Endothelial cell of umbilical vein (primary cell): ENCODE results near the gene PRMT7. TPM values are rescaled to one million over a fixed set of nuclear protein-coding genes. Genes with fewer than 3 reads are reported as not detected.
A peak's percentile ranks its signal among the peaks of the same experiment; 100 is the strongest.
"Not testable (repeated sequence)": the region's sequence is repeated elsewhere in the genome, so short reads cannot be mapped to it uniquely, and the experiment has no call there.

Experiments used
- BruUV-seq: library from RNA; stranded (reverse); fragments of 400-500 nt; replicated peaks from 2 replicates; lab custom pipeline; 2021; lab: Mats Ljungman, UMichigan
- CTCF ChIA-PET: fragments of 300-600, 350-600 bp; sonication (Branson Sonifier 250); formaldehyde crosslinking; loops from one replicate; lab custom pipeline; 2021; ENCODE audit warnings: antibody characterized with exemption, inconsistent platforms; lab: Charles Lee
- POLR2A ChIA-PET: fragments of 300-600, 350-600 bp; sonication (Branson Sonifier 250); formaldehyde crosslinking; loops from one replicate; lab custom pipeline; 2021; ENCODE audit warnings: antibody characterized with exemption, inconsistent platforms; lab: Charles Lee
- DNase-seq: peaks from one replicate; pipeline ENCODE4 v3.0.0-alpha.2; 2011; ENCODE audit warnings: low read depth, low spot score
- FAIRE-seq: peaks from 2 replicates; lab custom pipeline; 2011; peaks lifted over from hg19 to GRCh38; lab: Jason Lieb, UNC
- H2AFZ ChIP-seq: 2 replicates; pipeline ENCODE4 v1.6.0; 2012; ENCODE audit warnings: low read depth, low read length, control low read depth, inconsistent platforms
- H3K27ac ChIP-seq: 2 replicates; pipeline ENCODE4 v1.5.1; 2011; ENCODE audit warnings: low read depth, mild to moderate bottlenecking, control low read depth, low read length, moderate library complexity; ENCODE audit not compliant: insufficient read depth
- H3K27me3 ChIP-seq, 2 experiments: 2 replicates each; pipeline versions ENCODE4 v1.6.0 to v1.6.1; 2011; ENCODE audit warnings: low read length in 2 of 2, mixed read lengths in 1 of 2; ENCODE audit not compliant: control insufficient read depth in 2 of 2, insufficient read depth in 2 of 2
- H3K36me3 ChIP-seq, 2 experiments: 2 replicates in 1 of 2; 3 replicates in 1 of 2; pipeline ENCODE4 v1.5.1; 2011; ENCODE audit warnings: low read length in 2 of 2, mild to moderate bottlenecking in 1 of 2, moderate library complexity in 1 of 2; ENCODE audit not compliant: control insufficient read depth in 2 of 2, insufficient read depth in 2 of 2; ENCODE audit errors: extremely low read depth in 1 of 2
- H3K4me1 ChIP-seq: 3 replicates; pipeline ENCODE4 v1.5.1; 2011; ENCODE audit warnings: mild to moderate bottlenecking, low read length; ENCODE audit not compliant: control insufficient read depth, insufficient read depth; ENCODE audit errors: extremely low read depth
- H3K4me2 ChIP-seq: 2 replicates; pipeline ENCODE4 v1.6.1; 2011; ENCODE audit warnings: low read length, control low read depth, mixed read lengths; ENCODE audit not compliant: insufficient read depth
- H3K4me3 ChIP-seq, 3 experiments: fragments of 200-600 bp in 1 of 3; sonication (generic), shearing (Covaris generic) in 1 of 3; replicated peaks in 1 of 3; 2 replicates each; pipeline ENCODE4 v1.5.1; 2011 to 2016; ENCODE audit warnings: control low read depth in 3 of 3, low read length in 3 of 3, mild to moderate bottlenecking in 2 of 3, inconsistent platforms in 1 of 3, low read depth in 1 of 3, moderate library complexity in 1 of 3; ENCODE audit not compliant: insufficient read depth in 1 of 3
- H3K79me2 ChIP-seq: 2 replicates; pipeline ENCODE4 v1.6.0; 2012; ENCODE audit warnings: low read length, inconsistent platforms; ENCODE audit not compliant: control insufficient read depth, insufficient read depth
- H3K9ac ChIP-seq: replicated peaks from 2 replicates; pipeline ENCODE3; 2011; ENCODE audit warnings: low read length, control low read depth; ENCODE audit not compliant: insufficient read depth; ENCODE audit errors: extremely low read depth
- H3K9me1 ChIP-seq: replicated peaks from 3 replicates; pipeline ENCODE4 v1.6.0; 2011; ENCODE audit warnings: mild to moderate bottlenecking, low read length; ENCODE audit not compliant: control insufficient read depth, insufficient read depth; ENCODE audit errors: extremely low read depth
- H3K9me3 ChIP-seq: replicated peaks from 2 replicates; pipeline ENCODE4 v1.5.1; 2012; ENCODE audit warnings: low read length, inconsistent platforms; ENCODE audit not compliant: control insufficient read depth, insufficient read depth
- H4K20me1 ChIP-seq: replicated peaks from 2 replicates; pipeline ENCODE3; 2011; ENCODE audit warnings: mild to moderate bottlenecking, low read length; ENCODE audit not compliant: control insufficient read depth, insufficient read depth; ENCODE audit errors: extremely low read depth
- EZH2 ChIP-seq: IDR thresholded peaks from 2 replicates; pipeline ENCODE4 v1.6.1; 2012; ENCODE audit warnings: borderline replicate concordance, low read depth, mild to moderate bottlenecking, moderate library complexity, low read length, inconsistent platforms; ENCODE audit not compliant: severe bottlenecking
- FOS ChIP-seq: IDR thresholded peaks from 2 replicates; pipeline ENCODE4 v1.6.1; 2011; ENCODE audit warnings: mild to moderate bottlenecking, low read length, moderate library complexity, borderline replicate concordance; ENCODE audit not compliant: insufficient read depth
- GATA2 ChIP-seq: IDR thresholded peaks from 2 replicates; pipeline ENCODE4 v1.7.0; 2011; ENCODE audit warnings: low read depth, mild to moderate bottlenecking, moderate library complexity, mixed read lengths, low read length; ENCODE audit not compliant: insufficient read length, insufficient read depth
- JUN ChIP-seq: IDR thresholded peaks from 2 replicates; pipeline ENCODE4 v1.6.1; 2011; ENCODE audit warnings: borderline replicate concordance, low read depth; ENCODE audit not compliant: insufficient read length, insufficient read depth
- MAX ChIP-seq: IDR thresholded peaks from 2 replicates; pipeline ENCODE4 v1.6.1; 2011; ENCODE audit not compliant: insufficient read depth, insufficient read length
- MYC ChIP-seq: IDR thresholded peaks from one replicate; pipeline ENCODE4 v1.6.1; 2011; ENCODE audit warnings: mild to moderate bottlenecking, low read depth, low read length
- POLR2A ChIP-seq: IDR thresholded peaks from 2 replicates; pipeline ENCODE4 v1.6.1; 2012; ENCODE audit warnings: low read depth, mild to moderate bottlenecking, control low read depth, low read length
- POLR2AphosphoS5 ChIP-seq: IDR thresholded peaks from 2 replicates; pipeline ENCODE4 v1.6.1; 2012; ENCODE audit warnings: low read depth, mild to moderate bottlenecking, control low read depth, low read length, moderate library complexity; ENCODE audit not compliant: insufficient read depth
- dilution Hi-C: fragments of 300-500 bp; cut with MboI; formaldehyde crosslinking; loops from one replicate; pipeline ENCODE4 v1.15.0; 2019; ENCODE audit warnings: low sequenced_read_pairs; ENCODE audit not compliant: extremely low pct_ligation_motif_present
- intact Hi-C: fragments of 100-400 bp; cut with micrococcal nuclease; formaldehyde crosslinking; loops from one replicate; pipeline ENCODE4 v1.10.0; 2022
- polyA plus RNA-seq, 4 experiments: library from polyadenylated mRNA; depleted of rRNA in 3 of 4; stranded (reverse) in 3 of 4; unstranded in 1 of 4; fragments of >200 nt; gene quantifications; 2 replicates each; pipeline versions ENCODE4 v1.2.1 to v1.2.3, GENCODE V29; 2011 to 2012; ENCODE audit warnings: missing spikeins in 1 of 4
- total RNA-seq: library from RNA; stranded (reverse); gene quantifications from 2 replicates; pipeline ENCODE4 v1.2.3, GENCODE V29; 2021
- TF ChIP-seq, protein P1 (sequence below), 2 donors: IDR thresholded peaks; 1 replicate in 1 of 2; 2 replicates in 1 of 2; pipeline ENCODE4 v1.5.1; 2011; ENCODE audit warnings: low read length in 2 of 2, mild to moderate bottlenecking in 2 of 2, moderate library complexity in 2 of 2, control low read depth in 1 of 2, inconsistent platforms in 1 of 2, low read depth in 1 of 2; ENCODE audit not compliant: insufficient read depth in 1 of 2; ENCODE audit errors: extremely low read depth in 1 of 2

PRMT7 gene
- total and polyA plus RNA-seq, 2 donors (not counting 3 experiments of a cell fraction or from before 2014, with no cell fraction given) = 43.4 to 57.9 TPM

DNA sequence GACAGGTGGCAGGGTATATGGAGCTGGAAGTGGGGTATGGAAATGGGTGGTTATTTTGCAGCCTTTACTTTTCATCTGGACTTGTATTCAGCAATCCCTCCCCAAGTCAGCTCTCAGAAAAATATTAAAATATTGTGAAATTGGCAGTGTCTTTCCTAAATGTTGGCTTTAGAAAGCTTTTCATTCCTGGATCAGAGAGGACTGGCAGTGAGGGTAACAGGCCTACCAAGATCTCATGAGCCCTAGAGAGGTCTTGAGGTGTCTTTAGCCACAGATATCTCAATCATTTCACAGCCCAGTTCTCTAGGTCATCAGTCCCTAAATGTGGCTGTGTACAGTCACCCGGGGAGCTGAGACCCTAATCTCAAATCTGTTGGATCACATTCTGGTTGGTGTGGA lies 22.6 kb upstream of the PRMT7 start:
- dilution Hi-C loops = no loop called here
- H3K9ac ChIP-seq = no peak overlapping the region
- peak overlapping the region; percentile 34 for H3K27ac ChIP-seq
- ChIA-PET CTCF (interaction anchor here (0.8 to 3.3 kb wide), 8 partner anchors 11 to 44 kb away, joined by 3 to 81 read pairs (median 4); partner anchors contain the start of genes PRMT7, SLC7A6 and SLC7A6OS), POLR2A (interaction anchor here (1.0 kb wide), 1 partner anchor 24 kb away, joined by 4 read pairs; the partner anchor contains the start of gene SLC7A6)
- peak overlapping the region; percentile 2 for H3K4me2 ChIP-seq
- peaks cover 69% of the 10 kb centered on the region for H3K4me1 ChIP-seq
- no peaks in the 10 kb centered on the region for H3K9me1 ChIP-seq
- H4K20me1 ChIP-seq = no peaks in the 10 kb centered on the region
- no TSS peak for BruUV-seq
- H3K9me3 ChIP-seq = no peaks in the 10 kb centered on the region
- no peak for DNase-seq
- no peak for FAIRE-seq
- no peaks in the 10 kb centered on the region for H3K27me3 ChIP-seq
- no peak overlapping the region for H3K4me3 ChIP-seq
- H2AFZ ChIP-seq = no peak overlapping the region
- H3K36me3 ChIP-seq = peaks cover 2 to 6% of the 10 kb centered on the region in 2 experiments
- TF ChIP-seq MAX (no peak), FOS (no peak), POLR2AphosphoS5 (no peak), EZH2 (no peak), GATA2 (no peak), MYC (no peak), JUN (no peak), POLR2A (no peak)
- TF ChIP-seq, protein P1, sequence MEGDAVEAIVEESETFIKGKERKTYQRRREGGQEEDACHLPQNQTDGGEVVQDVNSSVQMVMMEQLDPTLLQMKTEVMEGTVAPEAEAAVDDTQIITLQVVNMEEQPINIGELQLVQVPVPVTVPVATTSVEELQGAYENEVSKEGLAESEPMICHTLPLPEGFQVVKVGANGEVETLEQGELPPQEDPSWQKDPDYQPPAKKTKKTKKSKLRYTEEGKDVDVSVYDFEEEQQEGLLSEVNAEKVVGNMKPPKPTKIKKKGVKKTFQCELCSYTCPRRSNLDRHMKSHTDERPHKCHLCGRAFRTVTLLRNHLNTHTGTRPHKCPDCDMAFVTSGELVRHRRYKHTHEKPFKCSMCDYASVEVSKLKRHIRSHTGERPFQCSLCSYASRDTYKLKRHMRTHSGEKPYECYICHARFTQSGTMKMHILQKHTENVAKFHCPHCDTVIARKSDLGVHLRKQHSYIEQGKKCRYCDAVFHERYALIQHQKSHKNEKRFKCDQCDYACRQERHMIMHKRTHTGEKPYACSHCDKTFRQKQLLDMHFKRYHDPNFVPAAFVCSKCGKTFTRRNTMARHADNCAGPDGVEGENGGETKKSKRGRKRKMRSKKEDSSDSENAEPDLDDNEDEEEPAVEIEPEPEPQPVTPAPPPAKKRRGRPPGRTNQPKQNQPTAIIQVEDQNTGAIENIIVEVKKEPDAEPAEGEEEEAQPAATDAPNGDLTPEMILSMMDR (IDR thresholded peaks at IDR 0.05; ENCODE audit: extremely low read depth in 1 of 2, insufficient read depth in 1 of 2, low read depth in 1 of 2, low read length in 2 of 2) = no peak
- H3K79me2 ChIP-seq = peaks cover 54% of the 10 kb centered on the region
- intact Hi-C loops = loop anchor here (1.0 to 2.0 kb wide), 2 partner anchors 24 to 41 kb away; partner anchors contain the start of gene SLC7A6

GRCh38 chr16:68288796-68289195 lies 22.0 kb upstream of the PRMT7 start:
- ChIA-PET POLR2A (interaction anchor here (1.0 to 2.9 kb wide), 2 partner anchors 24 kb away, joined by 4 to 9 read pairs; partner anchors contain the start of gene SLC7A6), CTCF (interaction anchor here (0.7 to 3.3 kb wide), 7 partner anchors 8 to 345 kb away, joined by 3 to 81 read pairs (median 3); partner anchors contain the start of gene SLC7A6)
- Histone ChIP-seq H3K79me2 (peaks cover 48% of the 10 kb centered on the region), H3K4me1 (peaks cover 69% of the 10 kb centered on the region), H3K27ac (peak overlapping the region; percentile 88)
- BruUV-seq, H2AFZ ChIP-seq, FAIRE-seq, DNase-seq, dilution Hi-C loops, H3K4me2 ChIP-seq, H3K9me3 ChIP-seq, H3K9ac ChIP-seq, H3K4me3 ChIP-seq, H4K20me1 ChIP-seq, H3K9me1 ChIP-seq, H3K27me3 ChIP-seq, H3K36me3 ChIP-seq: not testable (repeated sequence)
- intact Hi-C loops = loop anchor here (1.0 to 2.0 kb wide), 2 partner anchors 24 to 40 kb away; partner anchors contain the start of gene SLC7A6
